ENCODE results near the gene TAF12.
"Not testable (repeated sequence)": the region's sequence is repeated elsewhere in the genome, so short reads cannot be mapped to it uniquely, and the experiment has no call there.

TAF12 gene

GRCh38 chr1:28642847-28643635 lies at the start of gene TAF12:
Gene TAF12, minus strand, starts transcription at chr1:28643067. Its CDS starts 20,986 bp downstream, at chr1:28622081.
- DNase-seq (ENCODE audit: low read depth in 2 of 3, low spot score in 1 of 3): peak; percentile 81 to 86 (median 84)

- not testable (repeated sequence) for DNase-seq (ENCODE audit: low read depth in 2 of 3, low spot score in 1 of 3)
Observed at GRCh38 chr1:28691627-28692026, 48.8 kb upstream of the TAF12 start.

- no peak for DNase-seq (ENCODE audit: low read depth in 2 of 3, low spot score in 1 of 3)
Observed at GRCh38 chr1:28684937-28685336, 42.1 kb upstream of the TAF12 start.

GRCh38 chr1:28682840-28683239 lies 40.0 kb upstream of the TAF12 start:
- no peak for DNase-seq (ENCODE audit: low read depth in 2 of 3, low spot score in 1 of 3)

- DNase-seq (ENCODE audit: low read depth in 2 of 3, low spot score in 1 of 3): no peak
Observed at GRCh38 chr1:28680151-28680550, 37.3 kb upstream of the TAF12 start.

GRCh38 chr1:28675924-28676257 lies 33.0 kb upstream of the TAF12 start:
- DNase-seq (ENCODE audit: low read depth in 2 of 3, low spot score in 1 of 3): no peak

GRCh38 chr1:28672971-28673370 lies 30.1 kb upstream of the TAF12 start:
- not testable (repeated sequence) for DNase-seq (ENCODE audit: low read depth in 2 of 3, low spot score in 1 of 3)

GRCh38 chr1:28671254-28671780 lies 28.4 kb upstream of the TAF12 start:
- no peak for DNase-seq (ENCODE audit: low read depth in 2 of 3, low spot score in 1 of 3)

GRCh38 chr1:28668956-28669723 lies 26.3 kb upstream of the TAF12 start:
- DNase-seq (ENCODE audit: low read depth in 2 of 3, low spot score in 1 of 3): peak; percentile 21 to 40 (median 27)

- peak; percentile 67 to 85 (median 74) for DNase-seq (ENCODE audit: low read depth in 2 of 3, low spot score in 1 of 3)
Observed at GRCh38 chr1:28668191-28668955, 25.5 kb upstream of the TAF12 start, which contains the start of gene GMEB1. Gene GMEB1, plus strand, starts transcription at chr1:28668784. Its CDS starts 14,829 bp downstream, at chr1:28683613.

GRCh38 chr1:28666806-28667205 lies 23.9 kb upstream of the TAF12 start:
- no peak for DNase-seq (ENCODE audit: low read depth in 2 of 3, low spot score in 1 of 3)

GRCh38 chr1:28663871-28664470 lies 21.1 kb upstream of the TAF12 start:
- DNase-seq (ENCODE audit: low read depth in 2 of 3, low spot score in 1 of 3): no peak

GRCh38 chr1:28656335-28656734 lies 13.5 kb upstream of the TAF12 start:
- DNase-seq (ENCODE audit: low read depth in 2 of 3, low spot score in 1 of 3): no peak

GRCh38 chr1:28655448-28656311 lies 12.8 kb upstream of the TAF12 start:
- not testable (repeated sequence) for DNase-seq (ENCODE audit: low read depth in 2 of 3, low spot score in 1 of 3)

GRCh38 chr1:28653870-28654269 lies 11.0 kb upstream of the TAF12 start:
- not testable (repeated sequence) for DNase-seq (ENCODE audit: low read depth in 2 of 3, low spot score in 1 of 3)

- DNase-seq (ENCODE audit: low read depth in 2 of 3, low spot score in 1 of 3): not testable (repeated sequence)
Observed at GRCh38 chr1:28653063-28653462, 10.2 kb upstream of the TAF12 start.

GRCh38 chr1:28648474-28649198 lies 5.8 kb upstream of the TAF12 start, which contains the start of gene RNU11:
Gene RNU11, plus strand, starts transcription at chr1:28648600.
- DNase-seq (ENCODE audit: low read depth in 2 of 3, low spot score in 1 of 3): peak; percentile 79 to 92 (median 82)

- peak; percentile 69 to 84 (median 81) for DNase-seq (ENCODE audit: low read depth in 2 of 3, low spot score in 1 of 3)
Observed at GRCh38 chr1:28648008-28648473, 5.2 kb upstream of the TAF12 start.

GRCh38 chr1:28646040-28646439 lies 3.2 kb upstream of the TAF12 start:
- DNase-seq (ENCODE audit: low read depth in 2 of 3, low spot score in 1 of 3): no peak
